Fibroblast of mammary gland (primary cell): Measurements from ENCODE around the gene SNTB2.
"Not testable (repeated sequence)": the region's sequence is repeated elsewhere in the genome, so short reads cannot be mapped to it uniquely, and the experiment has no call there.

Source experiments
- DNase-seq: peaks from one replicate; pipeline ENCODE4 v3.0.0-alpha.2; 2010; ENCODE audit warnings: low read depth
- H3K4me3 ChIP-seq: 2 replicates; pipeline ENCODE4 v1.5.1; 2011; ENCODE audit warnings: low read depth, mild to moderate bottlenecking, low read length, moderate library complexity; ENCODE audit not compliant: control insufficient read depth
- TF ChIP-seq, protein P1 (sequence below): conservative IDR thresholded peaks from 2 replicates; pipeline ENCODE4 v1.5.1; 2011; ENCODE audit warnings: low read depth, low read length, inconsistent platforms; ENCODE audit not compliant: control insufficient read depth, insufficient read depth

SNTB2 gene

DNA sequence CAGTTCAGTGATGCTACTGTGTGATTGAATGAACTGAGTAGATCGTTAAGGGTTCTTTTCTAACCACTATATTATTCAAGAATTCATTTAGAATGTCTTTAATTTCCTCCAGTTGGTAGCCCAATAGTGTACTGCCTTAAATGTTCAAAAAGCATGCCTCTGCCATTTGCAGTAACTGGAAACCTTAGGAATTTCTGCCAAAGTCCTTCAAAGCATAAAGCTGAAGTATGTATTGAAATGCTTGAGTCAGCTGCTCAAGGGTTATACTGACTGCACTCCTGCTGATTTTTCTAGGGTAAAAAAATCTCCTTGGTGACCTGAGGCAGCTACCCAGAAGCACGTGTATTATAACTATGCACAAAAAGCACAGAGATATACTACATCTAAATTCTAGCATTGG is 56.5 kb downstream of the SNTB2 start:
- peak; percentile 55 for DNase-seq
- TF ChIP-seq, protein P1, sequence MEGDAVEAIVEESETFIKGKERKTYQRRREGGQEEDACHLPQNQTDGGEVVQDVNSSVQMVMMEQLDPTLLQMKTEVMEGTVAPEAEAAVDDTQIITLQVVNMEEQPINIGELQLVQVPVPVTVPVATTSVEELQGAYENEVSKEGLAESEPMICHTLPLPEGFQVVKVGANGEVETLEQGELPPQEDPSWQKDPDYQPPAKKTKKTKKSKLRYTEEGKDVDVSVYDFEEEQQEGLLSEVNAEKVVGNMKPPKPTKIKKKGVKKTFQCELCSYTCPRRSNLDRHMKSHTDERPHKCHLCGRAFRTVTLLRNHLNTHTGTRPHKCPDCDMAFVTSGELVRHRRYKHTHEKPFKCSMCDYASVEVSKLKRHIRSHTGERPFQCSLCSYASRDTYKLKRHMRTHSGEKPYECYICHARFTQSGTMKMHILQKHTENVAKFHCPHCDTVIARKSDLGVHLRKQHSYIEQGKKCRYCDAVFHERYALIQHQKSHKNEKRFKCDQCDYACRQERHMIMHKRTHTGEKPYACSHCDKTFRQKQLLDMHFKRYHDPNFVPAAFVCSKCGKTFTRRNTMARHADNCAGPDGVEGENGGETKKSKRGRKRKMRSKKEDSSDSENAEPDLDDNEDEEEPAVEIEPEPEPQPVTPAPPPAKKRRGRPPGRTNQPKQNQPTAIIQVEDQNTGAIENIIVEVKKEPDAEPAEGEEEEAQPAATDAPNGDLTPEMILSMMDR: no peak
- H3K4me3 ChIP-seq: no peak overlapping the region

DNA sequence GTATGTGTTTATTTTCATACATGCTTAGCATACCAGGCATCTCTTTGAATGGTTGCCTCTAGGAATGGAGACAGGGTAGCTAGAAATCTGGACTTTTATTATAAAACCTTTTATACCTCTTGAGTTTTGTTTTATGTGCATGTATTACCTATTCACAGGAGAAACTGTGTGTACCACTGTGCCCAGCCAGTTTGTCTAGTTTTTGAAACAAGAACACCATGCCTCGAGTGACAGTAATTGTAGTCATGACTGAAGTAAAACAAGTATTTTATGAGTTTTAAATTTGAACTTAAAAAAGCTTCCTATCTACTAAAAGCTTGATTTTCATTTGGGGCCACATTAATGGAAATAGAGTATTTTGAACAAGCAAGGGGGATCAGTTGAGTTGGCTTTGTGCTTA is 57.4 kb downstream of the SNTB2 start:
- H3K4me3 ChIP-seq: no peak overlapping the region
- TF ChIP-seq, protein P1: no peak
- no peak for DNase-seq

DNA sequence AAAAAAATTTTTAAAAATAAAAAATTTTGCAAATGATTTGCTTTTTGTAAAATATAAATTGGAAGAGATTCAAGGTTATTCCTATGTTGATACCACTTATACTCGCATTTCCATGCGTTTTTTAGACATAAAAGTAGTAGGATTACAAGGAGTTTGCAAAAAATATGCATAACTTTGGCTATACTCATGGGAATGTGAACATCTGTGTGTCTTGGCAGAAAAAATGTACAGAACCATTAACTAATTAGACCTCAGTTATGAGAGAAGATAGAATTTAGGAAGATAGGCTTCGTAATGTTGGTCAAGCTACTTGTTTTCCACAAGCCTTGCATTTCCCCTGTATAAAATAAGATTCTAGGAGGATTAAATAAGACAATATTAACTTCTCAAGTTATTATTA is 63.1 kb downstream of the SNTB2 start:
- TF ChIP-seq, protein P1: no peak
- no peak for DNase-seq
- no peak overlapping the region for H3K4me3 ChIP-seq

DNA sequence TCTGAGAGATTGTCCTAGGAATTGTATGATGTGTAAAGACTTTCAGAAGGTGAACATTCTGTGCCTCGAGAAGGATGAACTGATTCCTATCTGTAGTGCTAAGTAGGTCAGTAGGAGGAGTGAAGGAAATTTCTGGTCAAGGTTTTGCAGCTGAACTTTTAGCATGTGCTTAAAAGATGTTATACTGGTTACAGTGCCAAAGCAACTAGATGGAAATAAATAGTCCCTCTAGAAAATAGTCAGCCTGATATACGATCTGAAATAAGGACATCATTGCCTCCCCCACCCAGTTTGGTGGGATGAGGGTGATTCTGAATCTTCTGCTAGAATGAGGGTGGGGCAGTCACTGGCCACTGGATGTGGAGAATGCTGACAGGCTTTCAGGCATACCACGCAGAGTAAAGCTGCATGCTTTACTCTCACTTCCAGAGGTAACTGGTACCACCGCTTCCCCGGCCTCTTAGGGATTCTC is 66.9 kb downstream of the SNTB2 start:
- DNase-seq: peak; percentile 50
- no peak overlapping the region for H3K4me3 ChIP-seq
- TF ChIP-seq, protein P1: no peak

DNA sequence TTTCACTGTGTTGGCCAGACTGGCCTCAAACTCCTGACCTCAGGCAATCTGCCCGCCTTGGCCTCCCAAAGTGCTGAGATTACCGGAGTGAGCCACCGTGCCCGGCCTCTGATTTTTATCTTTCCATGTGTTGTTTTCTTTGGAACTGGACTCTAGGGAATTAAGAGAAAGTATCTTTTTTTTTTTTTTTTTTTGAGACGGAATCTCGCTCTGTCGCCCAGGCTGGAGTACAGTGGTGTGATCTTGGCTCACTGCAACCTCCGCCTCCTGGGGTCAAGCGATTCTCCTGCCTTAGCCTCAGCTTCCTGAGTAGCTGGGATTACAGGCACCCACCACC is 72.4 kb downstream of the SNTB2 start:
- DNase-seq, H3K4me3 ChIP-seq: not testable (repeated sequence)

DNA sequence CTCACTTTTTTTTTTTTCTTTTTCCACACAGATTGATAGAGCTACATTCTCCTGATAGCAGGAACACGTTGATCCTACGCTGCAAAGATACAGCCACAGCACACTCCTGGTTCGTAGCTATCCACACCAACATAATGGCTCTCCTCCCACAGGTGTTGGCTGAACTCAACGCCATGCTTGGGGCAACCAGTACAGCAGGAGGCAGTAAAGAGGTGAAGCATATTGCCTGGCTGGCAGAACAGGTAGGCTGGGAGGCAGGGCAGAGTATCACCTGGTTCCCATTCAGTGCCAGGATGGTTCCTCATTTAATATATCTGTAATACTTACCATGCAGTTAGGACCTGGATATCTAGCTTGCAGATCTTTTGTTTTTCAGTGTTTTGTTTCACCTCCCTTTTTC is 73.1 kb downstream of the SNTB2 start:
- TF ChIP-seq, protein P1: no peak
- no peak overlapping the region for H3K4me3 ChIP-seq
- no peak for DNase-seq

DNA sequence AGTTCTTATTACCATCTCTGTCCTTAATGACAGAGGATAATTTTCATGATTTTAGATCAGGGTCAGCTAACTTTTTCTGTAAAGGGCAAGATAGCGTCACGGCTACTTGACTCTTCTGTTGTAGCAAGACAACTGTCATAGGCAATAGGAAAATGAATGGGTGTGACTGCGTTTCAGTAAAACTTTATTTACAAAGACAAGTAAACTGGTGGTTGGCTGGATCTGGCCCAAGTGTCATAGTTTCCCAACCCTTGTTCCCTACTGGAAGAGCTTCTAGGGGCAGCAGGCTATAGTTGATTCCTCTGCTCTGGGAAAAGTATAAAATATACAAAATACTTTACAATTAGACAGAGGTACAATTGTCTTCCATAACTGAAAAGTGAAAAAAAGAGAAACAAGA is 73.5 kb downstream of the SNTB2 start:
- TF ChIP-seq, protein P1: no peak
- no peak for DNase-seq
- no peak overlapping the region for H3K4me3 ChIP-seq
